GM18505 (cell line): ENCODE data around the gene CMSS1.
"Not testable (repeated sequence)": the region's sequence is repeated elsewhere in the genome, so short reads cannot be mapped to it uniquely, and the experiment has no call there.

Source experiments
- ATAC-seq: cut with Tn5 transposase; IDR thresholded peaks from one replicate; pipeline ENCODE4 v1.9.1; 2021; ENCODE audit not compliant: unreplicated experiment
- POLR2A ChIP-seq: IDR thresholded peaks from 4 replicates; pipeline ENCODE4 v1.6.1; 2011; ENCODE audit warnings: borderline replicate concordance; ENCODE audit not compliant: insufficient read depth, insufficient read length; ENCODE audit errors: extremely low read depth

The CMSS1 gene

DNA sequence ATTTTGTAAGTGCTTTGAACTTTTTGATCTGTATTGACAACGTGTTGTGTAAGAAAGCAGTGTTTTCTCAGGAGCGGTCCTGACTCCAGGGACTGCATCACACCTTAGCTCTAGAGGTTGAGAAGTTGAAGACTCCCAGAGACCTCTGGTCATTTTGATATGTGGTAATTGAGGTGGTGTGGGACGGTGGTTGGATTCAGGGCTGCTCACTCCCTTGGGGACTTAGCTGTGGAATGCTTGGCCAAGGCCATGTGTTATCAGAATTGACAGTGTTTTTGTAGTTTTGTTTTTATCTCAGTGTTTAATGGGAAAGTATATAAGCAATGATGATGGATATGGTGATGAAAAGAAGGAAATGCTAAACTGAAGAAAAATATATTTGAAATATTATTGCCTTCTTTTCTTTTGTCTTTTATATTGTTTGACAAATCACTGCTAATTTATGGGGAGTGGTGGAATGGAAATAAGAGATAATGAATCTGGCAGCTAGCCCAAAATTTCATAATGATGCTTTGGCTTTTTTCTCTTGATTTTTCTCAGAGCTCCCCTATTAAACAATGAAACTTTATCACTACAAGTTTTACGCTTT lies 16.0 kb downstream of the CMSS1 start:
- TF ChIP-seq POLR2A, result no peak
- ATAC-seq, result no peak

DNA sequence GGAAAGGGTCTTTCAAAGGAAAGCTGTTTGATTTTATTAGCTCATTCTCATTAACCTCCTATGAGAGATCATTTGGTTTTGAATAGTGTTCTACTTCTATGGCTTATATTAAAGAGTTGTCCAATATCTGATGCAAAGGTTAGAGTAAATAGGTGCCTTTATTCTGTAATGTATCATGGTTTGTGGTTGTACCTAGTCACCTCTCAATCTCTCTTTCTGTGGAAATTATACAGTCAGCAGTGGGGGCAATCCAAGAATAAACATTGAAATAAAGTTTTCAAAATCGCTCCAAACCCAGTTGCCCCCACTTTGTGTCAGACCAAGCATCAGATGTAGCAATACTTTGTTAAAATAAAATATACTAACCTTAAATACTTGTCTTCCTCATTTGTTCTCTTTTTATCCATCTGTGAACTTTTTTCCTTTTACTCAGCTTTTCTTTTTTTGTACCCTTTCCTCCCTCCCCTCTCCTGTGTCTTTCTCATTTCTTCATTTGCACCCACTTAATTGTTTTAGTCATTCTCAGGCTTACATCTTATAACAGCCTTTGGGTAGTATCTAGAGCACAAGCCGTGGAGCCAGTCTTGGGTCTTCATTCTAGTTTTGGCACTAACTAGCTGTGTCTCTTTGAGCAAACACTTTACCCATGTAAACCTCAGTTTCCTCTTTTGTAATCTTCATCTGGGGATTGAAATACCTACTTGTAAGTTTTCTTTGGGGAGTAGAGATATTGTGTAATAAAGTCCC lies 16.7 kb downstream of the CMSS1 start:
- no peak for ATAC-seq
- TF ChIP-seq POLR2A, result no peak

DNA sequence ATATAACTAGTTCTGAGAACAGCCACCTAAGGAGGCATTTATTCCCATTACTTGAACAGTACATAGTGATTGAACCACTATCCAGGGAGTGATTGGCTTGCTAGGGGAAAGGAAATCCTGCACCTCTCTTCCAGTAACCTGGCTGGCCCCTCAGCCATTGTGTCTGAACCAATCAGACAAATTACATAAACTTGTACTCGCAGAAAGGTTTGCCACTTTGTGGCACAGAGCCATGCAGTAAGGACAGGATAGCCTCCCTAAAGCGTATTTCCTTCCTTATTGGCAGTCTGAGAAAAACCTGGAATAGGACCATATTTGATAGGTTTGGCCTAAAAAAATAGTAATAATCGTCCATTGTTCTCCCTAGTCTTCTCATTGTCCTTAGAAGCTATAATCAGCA lies 19.0 kb downstream of the CMSS1 start:
- TF ChIP-seq POLR2A, result no peak
- ATAC-seq, result no peak

DNA sequence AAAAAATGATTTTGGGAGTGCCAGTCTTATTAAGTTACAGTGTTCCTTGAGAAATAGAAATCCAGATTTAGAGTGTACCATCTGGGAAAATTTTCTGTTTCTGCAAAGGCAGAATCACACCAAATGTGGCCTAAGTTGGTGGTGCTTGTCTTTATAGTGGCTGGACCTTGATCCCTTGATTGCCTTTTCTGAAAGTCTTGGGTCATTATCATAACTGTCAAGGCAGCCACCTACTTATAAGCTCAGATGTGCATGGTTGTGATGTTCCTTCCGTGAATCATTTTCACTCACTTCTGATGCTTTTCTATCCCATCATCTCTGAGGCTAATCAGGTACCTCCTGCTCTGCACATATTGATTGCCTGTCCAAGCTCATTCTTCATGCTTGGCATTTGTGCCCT lies 20.1 kb downstream of the CMSS1 start:
- ATAC-seq, result no peak
- no peak for TF ChIP-seq POLR2A

DNA sequence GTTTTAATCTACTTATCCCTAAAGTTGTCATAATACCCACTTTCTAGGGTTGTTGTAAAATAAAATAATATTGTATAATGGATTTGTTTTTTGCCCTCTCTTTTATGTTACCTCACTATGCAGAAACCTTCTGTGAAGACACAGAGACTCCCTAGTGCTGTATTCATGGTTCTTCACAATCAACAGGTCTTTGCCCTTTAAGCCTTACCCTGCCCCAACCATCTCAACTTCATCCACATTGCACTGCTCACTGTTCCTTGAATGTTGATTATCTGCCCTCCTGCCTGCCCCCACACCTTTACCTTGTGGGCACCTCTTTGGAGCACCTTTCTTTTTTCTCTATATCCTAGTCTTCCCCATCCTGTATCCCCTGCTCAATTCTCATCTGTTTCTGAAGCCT lies 21.1 kb downstream of the CMSS1 start:
- no peak for TF ChIP-seq POLR2A
- no peak for ATAC-seq

DNA sequence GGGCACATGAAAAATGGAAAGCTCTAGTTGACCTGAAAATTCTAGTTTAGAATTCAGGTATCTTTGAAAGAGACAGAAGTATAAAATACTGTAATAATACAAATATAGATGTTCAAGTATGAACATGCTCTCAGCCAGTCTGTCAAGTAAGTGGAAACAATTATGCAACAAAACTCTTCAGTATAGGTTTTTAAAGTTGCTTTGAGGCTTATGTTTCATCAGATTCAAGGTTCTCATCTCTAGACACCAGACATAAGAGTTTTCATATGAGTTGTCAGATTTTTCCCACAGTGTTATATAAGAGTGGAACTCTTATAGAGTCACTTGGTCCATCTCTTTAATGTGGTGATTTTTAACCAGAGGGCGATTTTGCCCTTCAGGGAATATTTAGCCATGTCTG lies 22.0 kb downstream of the CMSS1 start:
- no peak for TF ChIP-seq POLR2A
- no peak for ATAC-seq

DNA sequence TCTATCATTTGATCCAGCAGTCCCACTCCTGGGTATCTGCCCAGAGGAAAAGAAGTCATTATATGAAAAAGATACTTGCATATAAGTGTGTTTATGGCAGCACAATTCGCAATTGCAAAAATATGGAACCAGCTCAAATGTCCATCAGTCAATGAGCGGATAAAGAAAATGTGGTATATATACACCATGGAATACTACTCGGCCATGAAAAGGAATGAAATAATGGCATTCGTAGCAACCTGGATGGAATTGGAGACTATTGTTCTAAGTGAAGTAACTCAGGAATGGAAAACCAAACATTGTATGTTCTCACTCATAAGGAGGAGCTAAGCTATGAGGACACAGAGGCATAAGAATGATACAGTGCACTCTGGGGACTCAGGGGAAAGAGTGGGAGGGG lies 24.3 kb downstream of the CMSS1 start:
- not testable (repeated sequence) for ATAC-seq

DNA sequence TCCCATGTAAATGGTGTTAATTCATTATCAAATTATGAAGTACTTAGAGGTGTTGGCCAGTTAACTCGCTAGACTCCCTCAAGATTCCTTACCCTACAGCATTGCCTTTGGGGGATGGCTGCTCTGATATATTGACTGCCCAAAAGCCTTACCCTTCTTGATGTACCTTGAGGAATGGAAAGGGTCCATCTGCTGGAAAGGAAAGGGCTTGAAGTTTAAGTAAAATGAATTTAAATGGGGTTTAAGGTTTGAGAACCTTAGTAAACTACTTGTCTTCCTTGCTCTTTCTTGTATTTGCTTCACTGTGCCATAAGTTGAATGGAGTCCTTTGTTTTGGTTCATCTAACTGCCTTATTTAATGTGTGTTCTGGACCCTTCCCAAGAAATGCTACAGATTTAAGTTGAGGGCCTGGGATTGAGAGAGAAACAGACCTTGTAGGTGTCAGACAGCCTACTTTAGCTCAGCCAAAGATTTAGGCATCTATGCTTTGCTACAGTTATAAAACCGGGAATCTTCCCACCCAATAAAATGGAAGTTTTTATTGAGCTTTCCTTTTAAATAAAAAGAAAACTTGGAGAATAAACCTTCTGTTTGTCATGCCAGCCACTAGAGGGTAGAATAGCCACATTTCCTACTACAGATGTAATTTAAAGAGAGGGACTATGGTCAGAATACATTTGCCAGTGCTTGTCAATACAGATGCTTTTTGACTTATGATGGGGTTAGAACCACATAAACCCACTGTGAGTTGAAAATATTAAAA lies 25.3 kb downstream of the CMSS1 start:
- TF ChIP-seq POLR2A, result no peak
- no peak for ATAC-seq

DNA sequence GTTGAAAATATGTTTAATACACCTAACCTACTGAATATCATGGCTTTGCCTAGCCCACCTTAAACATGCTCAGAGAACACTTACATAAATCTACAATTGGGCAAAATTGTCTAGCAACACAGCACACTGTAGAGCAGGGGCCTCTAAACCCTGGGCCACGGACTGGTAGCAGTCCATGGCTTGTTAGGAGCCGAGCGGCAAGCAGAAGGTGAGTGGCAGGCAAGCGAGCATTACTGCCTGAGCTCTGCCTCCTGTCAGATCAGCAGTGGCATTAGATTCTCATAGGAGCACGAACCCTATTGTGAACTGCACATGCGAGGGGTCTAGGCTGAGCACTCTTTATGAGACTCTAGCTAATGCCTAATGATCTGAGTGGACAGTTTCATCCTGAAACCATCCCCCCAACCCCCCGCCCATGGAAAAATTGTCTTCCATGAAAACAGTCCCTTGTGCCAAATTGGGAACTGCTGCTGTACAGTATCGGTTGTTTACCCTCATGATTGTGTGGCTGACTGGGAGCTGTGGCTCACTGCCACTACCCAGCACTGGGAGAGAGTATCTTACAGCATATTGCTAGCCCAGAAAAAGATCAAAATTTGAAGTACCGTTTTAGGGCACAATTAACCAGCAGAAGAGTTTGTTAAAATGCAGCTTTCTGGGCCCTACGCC lies 26.1 kb downstream of the CMSS1 start:
- ATAC-seq, result no peak
- TF ChIP-seq POLR2A, result no peak

DNA sequence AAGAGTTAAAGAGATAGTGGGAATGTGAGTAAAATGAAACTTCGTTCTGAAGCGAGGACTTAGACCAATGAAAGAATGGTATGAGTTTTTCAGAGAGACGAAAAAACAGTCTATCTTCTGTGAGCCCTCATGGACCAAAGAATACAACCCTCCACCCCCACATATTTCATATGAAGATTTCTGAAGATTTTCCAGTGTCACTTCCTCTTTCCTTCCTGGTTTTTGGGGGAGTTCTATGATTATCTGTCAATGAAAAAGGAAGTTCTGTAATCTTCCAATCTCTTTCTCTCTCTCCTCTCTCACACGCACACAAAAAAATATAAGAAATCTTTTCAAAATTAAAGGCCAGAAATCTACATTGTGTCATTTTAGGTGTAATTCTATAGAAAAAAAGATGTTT lies 27.7 kb downstream of the CMSS1 start:
- no peak for ATAC-seq
- no peak for TF ChIP-seq POLR2A

DNA sequence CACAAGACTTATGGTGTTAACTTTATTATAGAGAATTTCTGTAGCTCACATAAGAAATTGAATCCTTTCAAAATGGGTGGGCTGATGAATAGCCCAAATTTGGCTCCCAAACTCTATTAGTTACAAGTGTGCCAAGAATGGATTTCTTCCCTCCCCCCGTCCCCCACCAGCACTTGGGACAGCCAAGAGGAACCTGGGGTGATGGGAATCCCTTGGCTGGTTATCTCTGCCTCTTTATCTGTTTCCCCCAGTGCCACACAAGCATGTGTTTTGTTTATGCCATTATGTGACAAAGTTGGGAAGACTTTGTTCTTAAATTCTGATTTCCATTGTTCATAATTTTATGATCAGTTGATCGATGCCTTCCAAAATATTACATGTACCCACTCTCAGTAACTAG lies 28.3 kb downstream of the CMSS1 start:
- ATAC-seq, result no peak
- TF ChIP-seq POLR2A, result no peak

DNA sequence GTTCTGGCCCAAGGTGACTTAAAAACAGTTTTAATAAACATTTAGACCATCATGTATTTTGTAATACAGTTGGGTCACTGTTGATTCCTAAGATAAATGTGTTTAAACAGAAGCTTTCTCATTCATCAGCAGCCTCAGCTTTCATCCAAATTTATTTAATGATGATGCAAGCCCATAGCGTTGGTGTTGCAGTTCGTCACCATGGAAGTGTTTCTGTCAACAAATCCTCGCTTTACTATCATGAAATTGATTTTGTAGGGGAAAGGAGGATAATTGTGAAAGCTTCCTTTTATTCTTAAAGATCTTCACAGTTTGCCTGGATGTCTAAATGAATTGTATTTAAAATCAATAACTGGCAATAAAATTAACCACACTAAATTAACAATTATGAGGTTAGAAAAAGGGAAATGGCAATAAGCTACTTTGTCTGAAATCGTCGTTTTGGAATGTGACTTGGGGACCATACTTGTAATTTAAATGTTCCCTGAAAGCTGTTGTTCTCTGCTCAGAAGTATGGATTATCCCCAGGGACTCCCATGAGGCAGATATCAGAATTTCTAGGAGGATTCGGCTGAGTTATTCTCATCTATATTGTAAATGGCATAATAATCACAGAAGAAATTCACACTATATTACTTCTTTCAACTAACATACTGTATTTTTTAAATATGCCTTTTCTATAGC lies 29.0 kb downstream of the CMSS1 start:
- no peak for TF ChIP-seq POLR2A
- ATAC-seq, result no peak

DNA sequence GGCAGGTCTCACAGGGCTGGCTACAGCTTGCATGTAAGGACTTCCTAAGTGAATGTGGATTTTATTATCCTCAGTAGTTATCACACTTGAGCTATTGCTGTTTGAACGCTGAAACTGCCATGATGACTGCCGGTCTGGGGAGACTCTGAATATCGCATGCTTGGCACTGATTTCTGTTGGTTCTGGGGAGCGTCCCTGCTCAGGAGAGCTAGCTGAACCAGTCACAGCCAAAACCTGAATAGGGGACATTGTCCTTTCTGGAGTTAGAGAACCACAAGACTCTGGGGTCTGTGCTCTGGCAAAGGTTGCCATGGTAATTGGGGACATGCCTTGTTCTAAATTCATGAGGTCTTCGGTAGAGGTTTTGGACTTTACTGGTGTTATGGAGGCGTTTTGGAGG lies 30.8 kb downstream of the CMSS1 start:
- no peak for TF ChIP-seq POLR2A
- no peak for ATAC-seq
